Spinal cord (tissue), 10 donors: ENCODE data around the gene CAPN9. TPM values are rescaled to one million over a fixed set of nuclear protein-coding genes. Genes with fewer than 3 reads are reported as not detected.

Experiments
- DNase-seq, 6 donors: peaks; one replicate each; pipeline versions ENCODE4 v3.0.0 to v3.0.0-alpha.2; 2013 to 2015; ENCODE audit warnings: low spot score in 6 of 6, low read depth in 4 of 6
- H3K27ac ChIP-seq: one replicate; pipeline ENCODE4 v1.5.1; 2013; ENCODE audit warnings: low read depth, low read length, control low read depth
- H3K27me3 ChIP-seq: one replicate; pipeline ENCODE4 v1.6.1; 2013; ENCODE audit warnings: low read length; ENCODE audit not compliant: control insufficient read depth, insufficient read depth
- H3K36me3 ChIP-seq: one replicate; pipeline ENCODE4 v1.6.1; 2013; ENCODE audit warnings: low read length; ENCODE audit not compliant: control insufficient read depth, insufficient read depth
- H3K4me1 ChIP-seq: one replicate; pipeline ENCODE4 v1.6.1; 2013; ENCODE audit warnings: low read length; ENCODE audit not compliant: control insufficient read depth, insufficient read depth
- H3K4me3 ChIP-seq: one replicate; pipeline ENCODE4 v1.5.1; 2013; ENCODE audit warnings: low read depth, low read length, control low read depth
- H3K9me3 ChIP-seq: one replicate; pipeline ENCODE4 v1.6.1; 2013; ENCODE audit warnings: low read length; ENCODE audit not compliant: control insufficient read depth, insufficient read depth
- WGBS: methylation state at CpG from one replicate; pipeline ENCODE4 v1.1.5; 2013; ENCODE audit warnings: missing lambda C conversion rate; ENCODE audit not compliant: insufficient coverage; 5-methylcytosine and 5-hydroxymethylcytosine counted together
- polyA plus RNA-seq, 2 donors: library from polyadenylated mRNA; unstranded; fragments of 120-200 nt; gene quantifications; one replicate each; pipeline ENCODE4 v1.2.1, GENCODE V29; 2013; ENCODE audit not compliant: insufficient read length in 2 of 2
- total RNA-seq, 2 donors: library from RNA; depleted of rRNA in 1 of 2; stranded (reverse); fragments of 120-200 nt in 1 of 2; fragments of >200 nt in 1 of 2; gene quantifications; one replicate each; pipeline versions ENCODE4 v1.2.3 to v1.2.4, GENCODE V29; 2013 to 2014
- donor health status: healthy.

The CAPN9 gene
- total and polyA plus RNA-seq, 4 donors = 0.20 to 1.6 (median 0.43) TPM

- WGBS = 100% methylated on average over 2 of the region's 6 CpGs
- Histone ChIP-seq H3K27ac (no peak overlapping the region), H3K4me3 (no peak overlapping the region), H3K36me3 (no peaks in the 10 kb centered on the region), H3K27me3 (no peaks in the 10 kb centered on the region), H3K9me3 (no peaks in the 10 kb centered on the region), H3K4me1 (peaks cover 12% of the 10 kb centered on the region)
- DNase-seq = no peak
Observed at GRCh38 chr1:230818901-230819300, 71.7 kb downstream of the CAPN9 start.

- Histone ChIP-seq H3K36me3 (no peaks in the 10 kb centered on the region), H3K27me3 (no peaks in the 10 kb centered on the region), H3K27ac (no peak overlapping the region), H3K4me3 (no peak overlapping the region), H3K9me3 (no peaks in the 10 kb centered on the region), H3K4me1 (peaks cover 22% of the 10 kb centered on the region)
- 100% methylated on average over 1 of the region's 4 CpGs for WGBS
- DNase-seq = no peak
Observed at GRCh38 chr1:230819976-230820375, 72.8 kb downstream of the CAPN9 start.

GRCh38 chr1:230820568-230820967 is 73.4 kb downstream of the CAPN9 start:
- H3K9me3 ChIP-seq = no peaks in the 10 kb centered on the region
- peaks cover 22% of the 10 kb centered on the region for H3K4me1 ChIP-seq
- no peaks in the 10 kb centered on the region for H3K36me3 ChIP-seq
- H3K27me3 ChIP-seq = no peaks in the 10 kb centered on the region
- DNase-seq = no peak
- no peak overlapping the region for H3K27ac ChIP-seq
- no peak overlapping the region for H3K4me3 ChIP-seq
- 92% methylated on average over 4 of the region's 4 CpGs for WGBS

- no peak overlapping the region for H3K4me3 ChIP-seq
- H3K9me3 ChIP-seq = no peaks in the 10 kb centered on the region
- 85% methylated on average over 3 of the region's 4 CpGs for WGBS
- H3K27ac ChIP-seq = no peak overlapping the region
- peaks cover 29% of the 10 kb centered on the region for H3K4me1 ChIP-seq
- H3K27me3 ChIP-seq = no peaks in the 10 kb centered on the region
- DNase-seq = no peak
- no peaks in the 10 kb centered on the region for H3K36me3 ChIP-seq
Observed at GRCh38 chr1:230821346-230821745, 74.2 kb downstream of the CAPN9 start.

GRCh38 chr1:230822092-230822581 is 74.9 kb downstream of the CAPN9 start:
- peak overlapping the region; percentile 15 for H3K27ac ChIP-seq
- H3K4me3 ChIP-seq = no peak overlapping the region
- H3K4me1 ChIP-seq = peaks cover 36% of the 10 kb centered on the region
- no peaks in the 10 kb centered on the region for H3K27me3 ChIP-seq
- WGBS = 89% methylated on average over 6 of the region's 13 CpGs
- no peaks in the 10 kb centered on the region for H3K9me3 ChIP-seq
- H3K36me3 ChIP-seq = no peaks in the 10 kb centered on the region
- DNase-seq = peak in 1 of 6 donors; percentile 38

GRCh38 chr1:230823426-230823825 is 76.2 kb downstream of the CAPN9 start:
- DNase-seq = peak in 1 of 6 donors; percentile 66
- 65% methylated on average over 5 of the region's 6 CpGs for WGBS
- Histone ChIP-seq H3K27ac (peak overlapping the region; percentile 50), H3K9me3 (no peaks in the 10 kb centered on the region), H3K36me3 (no peaks in the 10 kb centered on the region), H3K4me3 (no peak overlapping the region), H3K27me3 (no peaks in the 10 kb centered on the region), H3K4me1 (peaks cover 49% of the 10 kb centered on the region)

GRCh38 chr1:230823931-230824381 is 76.8 kb downstream of the CAPN9 start:
- no peaks in the 10 kb centered on the region for H3K36me3 ChIP-seq
- no peak for DNase-seq
- 50% methylated on average over 2 of the region's 3 CpGs for WGBS
- no peaks in the 10 kb centered on the region for H3K9me3 ChIP-seq
- H3K4me1 ChIP-seq = peaks cover 53% of the 10 kb centered on the region
- H3K27me3 ChIP-seq = no peaks in the 10 kb centered on the region
- peak overlapping the region; percentile 50 for H3K27ac ChIP-seq
- no peak overlapping the region for H3K4me3 ChIP-seq

GRCh38 chr1:230824551-230824918 is 77.3 kb downstream of the CAPN9 start:
- no peak for DNase-seq
- Histone ChIP-seq H3K4me1 (peaks cover 53% of the 10 kb centered on the region), H3K9me3 (no peaks in the 10 kb centered on the region), H3K4me3 (no peak overlapping the region), H3K27me3 (no peaks in the 10 kb centered on the region), H3K36me3 (no peaks in the 10 kb centered on the region), H3K27ac (no peak overlapping the region)
- 94% methylated on average over 2 of the region's 4 CpGs for WGBS

- WGBS = 86% methylated on average over 6 of the region's 11 CpGs
- no peaks in the 10 kb centered on the region for H3K27me3 ChIP-seq
- H3K9me3 ChIP-seq = no peaks in the 10 kb centered on the region
- H3K4me1 ChIP-seq = peaks cover 53% of the 10 kb centered on the region
- H3K27ac ChIP-seq = no peak overlapping the region
- DNase-seq = peak in 1 of 6 donors; percentile 53
- H3K36me3 ChIP-seq = no peaks in the 10 kb centered on the region
- H3K4me3 ChIP-seq = no peak overlapping the region
Observed at GRCh38 chr1:230824919-230825721, 77.9 kb downstream of the CAPN9 start.

- Histone ChIP-seq H3K27ac (no peak overlapping the region), H3K36me3 (no peaks in the 10 kb centered on the region), H3K27me3 (no peaks in the 10 kb centered on the region), H3K4me1 (peaks cover 50% of the 10 kb centered on the region), H3K4me3 (no peak overlapping the region), H3K9me3 (no peaks in the 10 kb centered on the region)
- WGBS = 75% methylated on average over 3 of the region's 3 CpGs
- no peak for DNase-seq
Observed at GRCh38 chr1:230825761-230826160, 78.6 kb downstream of the CAPN9 start.
